ENCODE measurements around the gene NTM.

The NTM gene

GRCh38 chr11:131852757-131853156, 482.3 kb downstream of the NTM start:
- TF ChIP-seq CTCF (IDR thresholded peaks at IDR 0.05; ENCODE audit: low read depth, low read length) = no peak
- DNase-seq (ENCODE audit: extremely low read depth, low read depth) = no peak

- no peak for TF ChIP-seq CTCF (IDR thresholded peaks at IDR 0.05; ENCODE audit: low read depth, low read length)
- DNase-seq (ENCODE audit: extremely low read depth, low read depth) = no peak
Measured at GRCh38 chr11:131854391-131854790, 484.0 kb downstream of the NTM start.

GRCh38 chr11:131855320-131855719, 484.9 kb downstream of the NTM start:
- DNase-seq (ENCODE audit: extremely low read depth, low read depth) = no peak
- TF ChIP-seq CTCF (IDR thresholded peaks at IDR 0.05; ENCODE audit: low read depth, low read length) = no peak

- no peak for TF ChIP-seq CTCF (IDR thresholded peaks at IDR 0.05; ENCODE audit: low read depth, low read length)
- no peak for DNase-seq (ENCODE audit: extremely low read depth, low read depth)
Measured at GRCh38 chr11:131857246-131857645, 486.8 kb downstream of the NTM start.

- no peak for DNase-seq (ENCODE audit: extremely low read depth, low read depth)
- TF ChIP-seq CTCF (IDR thresholded peaks at IDR 0.05; ENCODE audit: low read depth, low read length) = no peak
Measured at GRCh38 chr11:131858505-131858904, 488.1 kb downstream of the NTM start.

GRCh38 chr11:131859538-131860210, 489.3 kb downstream of the NTM start:
- TF ChIP-seq CTCF (IDR thresholded peaks at IDR 0.05; ENCODE audit: low read depth, low read length) = no peak
- no peak for DNase-seq (ENCODE audit: extremely low read depth, low read depth)

GRCh38 chr11:131864228-131864627, 493.8 kb downstream of the NTM start:
- no peak for DNase-seq (ENCODE audit: extremely low read depth, low read depth)

More at GRCh38 chr11:131864228-131864627, 493.8 kb downstream of the NTM start:
- no peak for TF ChIP-seq CTCF (IDR thresholded peaks at IDR 0.05; ENCODE audit: low read depth, low read length)

Data from AG09319 (cell line).